ENCODE results near the gene PLEKHG4B. TPM values are rescaled to one million over a fixed set of nuclear protein-coding genes. Genes with fewer than 3 reads are reported as not detected.
"Not testable (repeated sequence)": the region's sequence is repeated elsewhere in the genome, so short reads cannot be mapped to it uniquely, and the experiment has no call there.

The PLEKHG4B gene
- total RNA-seq, 1 experiment from 2014 or later = 1.2 TPM

GRCh38 chr5:70440-70839, 21.5 kb upstream of the PLEKHG4B start:
- Histone ChIP-seq H3K79me2 (ENCODE audit: low read length) (no peaks in the 10 kb centered on the region), H3K36me3 (ENCODE audit: low read depth, low read length) (no peaks in the 10 kb centered on the region), H3K9ac (ENCODE audit: low read length) (no peak overlapping the region), H3K27ac (ENCODE audit: low read length) (no peak overlapping the region), H3K4me3 (ENCODE audit: low read length) (no peak overlapping the region), H2AFZ (ENCODE audit: low read length) (no peak overlapping the region), H3K27me3 (ENCODE audit: low read length) (no peaks in the 10 kb centered on the region), H3K4me1 (ENCODE audit: insufficient read depth, low read length) (no peaks in the 10 kb centered on the region), H3K9me2 (replicated peaks; ENCODE audit: low read length) (no peaks in the 10 kb centered on the region), H3F3A (ENCODE audit: low read length, unreplicated experiment) (no peaks in the 10 kb centered on the region), H3K9me3 (ENCODE audit: low read length) (no peaks in the 10 kb centered on the region), H3K4me2 (ENCODE audit: low read length) (no peak overlapping the region), H4K20me1 (ENCODE audit: low read length) (no peaks in the 10 kb centered on the region)
- no peak for ATAC-seq
- intact Hi-C loops (cut with micrococcal nuclease) = no loop called here
- no peak for DNase-seq
- POLR2A ChIA-PET (ENCODE audit: unreplicated experiment) = no interaction called here
- CTCF ChIA-PET = no interaction called here
- no peak for TF ChIP-seq EZH2phosphoT487 (IDR thresholded peaks at IDR 0.05; ENCODE audit: borderline replicate concordance, low read length)
- no peak for TF ChIP-seq EZH2 (IDR thresholded peaks at IDR 0.05; ENCODE audit: low read length, unreplicated experiment)
- no peak for TF ChIP-seq CTCF (conservative IDR thresholded peaks at IDR 0.05; ENCODE audit: low read depth, low read length)
- BruUV-seq (replicated peaks) = no TSS peak

GRCh38 chr5:72316-73180, 19.4 kb upstream of the PLEKHG4B start:
- DNase-seq; H3K9me3 ChIP-seq (ENCODE audit: low read length); ATAC-seq; H3K4me2 ChIP-seq (ENCODE audit: low read length); H3F3A ChIP-seq (ENCODE audit: low read length, unreplicated experiment); H2AFZ ChIP-seq (ENCODE audit: low read length); intact Hi-C loops (cut with micrococcal nuclease); POLR2A ChIA-PET (ENCODE audit: unreplicated experiment); H3K9ac ChIP-seq (ENCODE audit: low read length); H3K9me2 ChIP-seq (replicated peaks; ENCODE audit: low read length); H3K79me2 ChIP-seq (ENCODE audit: low read length); H3K4me1 ChIP-seq (ENCODE audit: insufficient read depth, low read length); H3K36me3 ChIP-seq (ENCODE audit: low read depth, low read length); H3K27me3 ChIP-seq (ENCODE audit: low read length); H4K20me1 ChIP-seq (ENCODE audit: low read length); CTCF ChIA-PET; BruUV-seq (replicated peaks); H3K27ac ChIP-seq (ENCODE audit: low read length); H3K4me3 ChIP-seq (ENCODE audit: low read length): not testable (repeated sequence)

- H3K9me3 ChIP-seq (ENCODE audit: low read length); POLR2A ChIA-PET (ENCODE audit: unreplicated experiment); H3F3A ChIP-seq (ENCODE audit: low read length, unreplicated experiment); H3K36me3 ChIP-seq (ENCODE audit: low read depth, low read length); H3K79me2 ChIP-seq (ENCODE audit: low read length); BruUV-seq (replicated peaks); H2AFZ ChIP-seq (ENCODE audit: low read length); H3K27ac ChIP-seq (ENCODE audit: low read length); DNase-seq; ATAC-seq; H3K4me1 ChIP-seq (ENCODE audit: insufficient read depth, low read length); H3K4me3 ChIP-seq (ENCODE audit: low read length); H4K20me1 ChIP-seq (ENCODE audit: low read length); CTCF ChIA-PET; intact Hi-C loops (cut with micrococcal nuclease); H3K27me3 ChIP-seq (ENCODE audit: low read length); H3K4me2 ChIP-seq (ENCODE audit: low read length); H3K9me2 ChIP-seq (replicated peaks; ENCODE audit: low read length); H3K9ac ChIP-seq (ENCODE audit: low read length): not testable (repeated sequence)
Measured at GRCh38 chr5:73181-73447, 18.9 kb upstream of the PLEKHG4B start.
